ENCODE measurements around the gene SOX30.
"Not testable (repeated sequence)": the region's sequence is repeated elsewhere in the genome, so short reads cannot be mapped to it uniquely, and the experiment has no call there.

Gene SOX30

GRCh38 chr5:157652377-157652692 is at the start of gene SOX30:
Gene SOX30 (minus strand): TSS chr5:157652438. CDS start chr5:157652078, 360 bp downstream.
- no peak for DNase-seq (ENCODE audit: low read depth in 2 of 2)

- DNase-seq (ENCODE audit: low read depth in 2 of 2): not testable (repeated sequence)
Observed at GRCh38 chr5:157698674-157699073, 46.4 kb upstream of the SOX30 start.

GRCh38 chr5:157696154-157696553 is 43.9 kb upstream of the SOX30 start:
- DNase-seq (ENCODE audit: low read depth in 2 of 2): not testable (repeated sequence)

GRCh38 chr5:157693816-157694215 is 41.6 kb upstream of the SOX30 start:
- not testable (repeated sequence) for DNase-seq (ENCODE audit: low read depth in 2 of 2)

- DNase-seq (ENCODE audit: low read depth in 2 of 2): no peak
Observed at GRCh38 chr5:157690690-157691433, 38.6 kb upstream of the SOX30 start.

- DNase-seq (ENCODE audit: low read depth in 2 of 2): no peak
Observed at GRCh38 chr5:157689942-157690689, 37.9 kb upstream of the SOX30 start.

- DNase-seq (ENCODE audit: low read depth in 2 of 2): no peak
Observed at GRCh38 chr5:157687198-157687554, 34.9 kb upstream of the SOX30 start.

GRCh38 chr5:157686276-157687197 is 34.3 kb upstream of the SOX30 start:
- not testable (repeated sequence) for DNase-seq (ENCODE audit: low read depth in 2 of 2)

- no peak for DNase-seq (ENCODE audit: low read depth in 2 of 2)
Observed at GRCh38 chr5:157682257-157682656, 30.0 kb upstream of the SOX30 start.

GRCh38 chr5:157681048-157681447 is 28.8 kb upstream of the SOX30 start:
- DNase-seq (ENCODE audit: low read depth in 2 of 2): no peak

GRCh38 chr5:157680239-157680638 is 28.0 kb upstream of the SOX30 start:
- DNase-seq (ENCODE audit: low read depth in 2 of 2): no peak

GRCh38 chr5:157679801-157680200 is 27.6 kb upstream of the SOX30 start:
- no peak for DNase-seq (ENCODE audit: low read depth in 2 of 2)

GRCh38 chr5:157677931-157678330 is 25.7 kb upstream of the SOX30 start:
- DNase-seq (ENCODE audit: low read depth in 2 of 2): no peak

GRCh38 chr5:157674351-157674750 is 22.1 kb upstream of the SOX30 start:
- DNase-seq (ENCODE audit: low read depth in 2 of 2): not testable (repeated sequence)

- DNase-seq (ENCODE audit: low read depth in 2 of 2): no peak
Observed at GRCh38 chr5:157672976-157673375, 20.7 kb upstream of the SOX30 start.

GRCh38 chr5:157671592-157672330 is 19.5 kb upstream of the SOX30 start:
- no peak for DNase-seq (ENCODE audit: low read depth in 2 of 2)

- no peak for DNase-seq (ENCODE audit: low read depth in 2 of 2)
Observed at GRCh38 chr5:157670662-157671591, 18.7 kb upstream of the SOX30 start, which contains the start of gene C5orf52. Gene C5orf52 (plus strand): TSS chr5:157671533. CDS start chr5:157671615, 82 bp downstream.

GRCh38 chr5:157669701-157670097 is 17.5 kb upstream of the SOX30 start:
- DNase-seq (ENCODE audit: low read depth in 2 of 2): no peak

GRCh38 chr5:157668356-157668755 is 16.1 kb upstream of the SOX30 start:
- DNase-seq (ENCODE audit: low read depth in 2 of 2): no peak

- no peak for DNase-seq (ENCODE audit: low read depth in 2 of 2)
Observed at GRCh38 chr5:157665467-157666070, 13.3 kb upstream of the SOX30 start.

Data from stimulated activated CD8-positive, alpha-beta memory T cell treated with anti-CD3 and anti-CD28 coated beads, Interleukin-7, amount 100 ng/mL, for 1 hour (primary cell).